Measurements from ENCODE around the gene C6orf89. TPM values are rescaled to one million over a fixed set of nuclear protein-coding genes. Genes with fewer than 3 reads are reported as not detected.
A peak's percentile ranks its signal among the peaks of the same experiment; 100 is the strongest.

The C6orf89 gene, protein sequence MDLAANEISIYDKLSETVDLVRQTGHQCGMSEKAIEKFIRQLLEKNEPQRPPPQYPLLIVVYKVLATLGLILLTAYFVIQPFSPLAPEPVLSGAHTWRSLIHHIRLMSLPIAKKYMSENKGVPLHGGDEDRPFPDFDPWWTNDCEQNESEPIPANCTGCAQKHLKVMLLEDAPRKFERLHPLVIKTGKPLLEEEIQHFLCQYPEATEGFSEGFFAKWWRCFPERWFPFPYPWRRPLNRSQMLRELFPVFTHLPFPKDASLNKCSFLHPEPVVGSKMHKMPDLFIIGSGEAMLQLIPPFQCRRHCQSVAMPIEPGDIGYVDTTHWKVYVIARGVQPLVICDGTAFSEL
- total RNA-seq (2022): 36.9 and 43.1 TPM in 2 replicates
- Bru-seq, nascent RNA: percentile 72 among the genes with signal in this experiment
- BruChase-seq, experiment 1, labeled RNA remaining after a 6-hour chase: percentile 88 among the genes with signal in this experiment
- percentile 78 among the genes with signal in this experiment for BruChase-seq, experiment 2, labeled RNA remaining after a 2-hour chase
- long read RNA-seq, full-length matches to known transcripts: 47 of 79 reads
- long read RNA-seq, partial matches to known transcripts: 18 of 79 reads
- long read RNA-seq, other reads (novel, unspliced or antisense): 14 of 79 reads

- Mint-ChIP-seq H3K27me3 (ENCODE audit: insufficient read depth, unreplicated experiment) (no peaks in the 10 kb centered on the region), H3K4me1 (ENCODE audit: insufficient read depth, unreplicated experiment) (peaks cover 16% of the 10 kb centered on the region), H3K4me3 (ENCODE audit: unreplicated experiment) (peak within 1 kb of the TSS; percentile 80), H3K36me3 (ENCODE audit: insufficient read depth, unreplicated experiment) (peaks cover 7% of the 10 kb centered on the region), H3K9me3 (ENCODE audit: unreplicated experiment) (no peaks in the 10 kb centered on the region), H3K27ac (ENCODE audit: low read depth, unreplicated experiment) (peak within 1 kb of the TSS; percentile 88)
- peak; percentile 63 for TF ChIP-seq CTCF (IDR thresholded peaks at IDR 0.05; ENCODE audit: unreplicated experiment)
- DNase-seq (ENCODE audit: unreplicated experiment): peak; percentile 99
- POLR2A ChIA-PET: interaction anchor here (0.6 to 2.5 kb wide), 19 partner anchors 10 to 858 kb away, joined by 3 to 55 read pairs (median 4); partner anchors contain the start of genes MAPK14, MTCH1 and PPIL1
- BruUV-seq (replicated peaks): TSS peak; percentile 68
- CTCF ChIA-PET: interaction anchor here (0.6 to 6.4 kb wide), 41 partner anchors 9 to 375 kb away, joined by 3 to 59 read pairs (median 4); partner anchors contain the start of gene PPIL1
- intact Hi-C loops (cut with micrococcal nuclease): loop anchor here (1.0 to 10.0 kb wide), 5 partner anchors 101 to 329 kb away; partner anchors contain the start of gene MTCH1
Observed at GRCh38 chr6:36885461-36886401, at the start of gene C6orf89. C6orf89 (plus strand) TSS chr6:36885952; CDS start chr6:36899445, 13,493 bp downstream.

DNA sequence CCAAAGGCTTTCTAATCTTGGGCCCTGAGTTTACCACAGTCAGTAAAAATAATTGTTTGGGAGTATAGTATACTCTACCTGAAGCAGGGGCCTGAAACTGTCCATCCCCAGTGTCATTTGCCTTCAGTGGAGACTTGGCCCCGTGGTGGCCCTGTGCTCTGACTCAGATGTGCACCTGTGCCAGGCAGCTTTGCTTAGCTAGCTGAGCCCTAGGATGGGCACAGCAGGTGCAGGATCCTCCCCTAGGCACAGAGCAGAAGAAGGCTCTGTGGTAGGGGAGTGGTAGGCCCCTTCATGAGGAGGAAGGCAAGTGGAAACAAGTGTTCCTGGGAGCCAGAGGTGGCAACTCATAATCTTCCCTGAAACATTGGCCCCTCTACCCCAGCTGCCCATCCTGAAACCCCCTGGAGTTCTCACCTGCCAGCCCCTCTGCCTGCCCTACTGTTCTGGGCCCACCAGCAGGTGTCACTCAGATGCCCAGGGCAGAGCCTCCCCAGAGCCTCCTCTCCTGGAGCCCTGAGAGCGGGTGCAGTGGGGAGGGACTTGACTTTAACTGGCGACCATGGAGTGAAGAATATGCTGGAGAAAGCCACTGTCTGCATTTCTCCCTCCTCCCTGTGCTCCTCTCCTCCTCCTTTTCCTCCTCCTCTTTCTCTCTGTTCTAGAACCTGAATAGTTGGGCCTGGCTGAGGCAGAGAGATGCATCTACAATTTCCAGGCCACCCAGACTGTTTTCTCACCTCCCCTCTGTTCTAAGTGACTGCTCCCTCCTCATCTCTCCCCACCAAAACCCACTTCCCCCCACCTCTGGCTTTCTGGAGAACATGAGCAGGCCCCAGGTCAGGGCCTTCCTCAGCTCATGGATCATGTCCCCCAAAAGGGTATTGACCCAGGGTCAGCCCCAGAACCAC is 49.4 kb upstream of the C6orf89 start:
- Mint-ChIP-seq H3K27ac (ENCODE audit: low read depth, unreplicated experiment) (no peak overlapping the region), H3K4me1 (ENCODE audit: insufficient read depth, unreplicated experiment) (no peaks in the 10 kb centered on the region), H3K36me3 (ENCODE audit: insufficient read depth, unreplicated experiment) (no peaks in the 10 kb centered on the region), H3K27me3 (ENCODE audit: insufficient read depth, unreplicated experiment) (peaks cover 15% of the 10 kb centered on the region), H3K9me3 (ENCODE audit: unreplicated experiment) (no peaks in the 10 kb centered on the region), H3K4me3 (ENCODE audit: unreplicated experiment) (no peak overlapping the region)
- no peak for DNase-seq (ENCODE audit: unreplicated experiment)
- intact Hi-C loops (cut with micrococcal nuclease): no loop called here
- POLR2A ChIA-PET: no interaction called here
- CTCF ChIA-PET: interaction anchor here (0.6 to 1.2 kb wide), 4 partner anchors 14 to 182 kb away, joined by 3 read pairs; no protein-coding TSS in a partner anchor
- BruUV-seq (replicated peaks): no TSS peak
- no peak for TF ChIP-seq CTCF (IDR thresholded peaks at IDR 0.05; ENCODE audit: unreplicated experiment)

DNA sequence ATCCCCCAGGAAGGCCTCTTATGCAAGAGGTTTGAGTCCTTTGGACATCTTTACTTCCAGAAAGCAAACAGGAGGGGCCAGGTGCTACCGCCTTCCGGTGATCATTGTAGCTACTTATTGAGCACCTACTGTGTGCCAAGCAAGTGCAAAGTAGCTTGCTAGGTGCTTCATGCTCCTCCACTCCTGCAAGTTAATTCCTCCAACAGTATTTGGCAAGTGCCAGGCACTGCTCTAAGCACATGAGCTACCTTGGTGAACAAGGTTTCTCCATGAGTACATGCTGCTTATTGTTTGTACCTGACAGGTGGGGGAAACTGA is 48.8 kb upstream of the C6orf89 start:
- Mint-ChIP-seq H3K36me3 (ENCODE audit: insufficient read depth, unreplicated experiment) (no peaks in the 10 kb centered on the region), H3K27ac (ENCODE audit: low read depth, unreplicated experiment) (no peak overlapping the region), H3K9me3 (ENCODE audit: unreplicated experiment) (no peaks in the 10 kb centered on the region), H3K4me3 (ENCODE audit: unreplicated experiment) (no peak overlapping the region), H3K27me3 (ENCODE audit: insufficient read depth, unreplicated experiment) (peaks cover 15% of the 10 kb centered on the region), H3K4me1 (ENCODE audit: insufficient read depth, unreplicated experiment) (no peaks in the 10 kb centered on the region)
- DNase-seq (ENCODE audit: unreplicated experiment): no peak
- TF ChIP-seq CTCF (IDR thresholded peaks at IDR 0.05; ENCODE audit: unreplicated experiment): no peak
- POLR2A ChIA-PET: no interaction called here
- CTCF ChIA-PET: interaction anchor here (0.6 to 1.1 kb wide), 4 partner anchors 14 to 69 kb away, joined by 3 read pairs; no protein-coding TSS in a partner anchor
- BruUV-seq (replicated peaks): no TSS peak
- intact Hi-C loops (cut with micrococcal nuclease): no loop called here
